AG04449 (cell line): ENCODE data around the gene MEAK7.

ENCODE experiments used
- CTCF ChIA-PET: fragments of 350-600 bp; formaldehyde crosslinking; extraction: SDS; loops from one replicate; lab custom pipeline; 2021; ENCODE audit warnings: antibody characterized with exemption; lab: Yijun Ruan, JAX
- POLR2A ChIA-PET: fragments of 400-600, 350-600 bp; formaldehyde crosslinking; extraction: SDS; loops from one replicate; lab custom pipeline; 2020; ENCODE audit warnings: antibody characterized with exemption, inconsistent platforms; lab: Yijun Ruan, JAX
- DNase-seq: peaks from one replicate; pipeline ENCODE4 v3.0.0-alpha.2; 2010; ENCODE audit warnings: low read depth, low spot score
- H3K4me3 ChIP-seq: 2 replicates; pipeline ENCODE4 v1.5.1; 2011; ENCODE audit warnings: low read depth, mild to moderate bottlenecking, control low read depth, low read length
- TF ChIP-seq, protein P1 (sequence below): IDR thresholded peaks from one replicate; pipeline ENCODE4 v1.5.1; 2011; ENCODE audit warnings: mild to moderate bottlenecking, moderate library complexity, low read length, control low read depth, inconsistent platforms; ENCODE audit not compliant: insufficient read depth; ENCODE audit errors: missing control alignments

The MEAK7 gene

DNA sequence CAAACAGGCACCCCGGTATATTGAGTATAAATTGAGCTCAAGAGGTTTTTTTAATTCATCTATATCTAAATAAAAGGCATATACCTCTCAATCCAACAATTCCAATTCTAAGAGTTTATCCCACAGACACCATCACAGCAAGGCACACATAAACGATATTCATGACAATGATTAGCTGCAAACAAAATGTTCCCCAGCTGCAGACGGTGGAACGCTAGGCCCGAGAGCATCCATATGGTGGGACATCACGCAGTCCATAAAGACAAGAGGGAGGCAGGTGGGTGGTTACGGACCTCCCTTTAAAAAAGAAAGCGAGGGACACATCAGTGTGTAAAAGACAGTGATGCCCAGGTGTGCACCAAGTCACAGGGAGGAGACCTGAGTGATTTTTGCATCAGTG, 28.1 kb downstream of the MEAK7 start:
- ChIA-PET POLR2A (no interaction called here), CTCF (interaction anchor here (1.1 to 3.1 kb wide), 7 partner anchors 8 to 520 kb away, joined by 3 to 11 read pairs (median 5); partner anchors contain the start of gene TAF1C)
- no peak for DNase-seq
- H3K4me3 ChIP-seq = no peak overlapping the region
- TF ChIP-seq, protein P1, sequence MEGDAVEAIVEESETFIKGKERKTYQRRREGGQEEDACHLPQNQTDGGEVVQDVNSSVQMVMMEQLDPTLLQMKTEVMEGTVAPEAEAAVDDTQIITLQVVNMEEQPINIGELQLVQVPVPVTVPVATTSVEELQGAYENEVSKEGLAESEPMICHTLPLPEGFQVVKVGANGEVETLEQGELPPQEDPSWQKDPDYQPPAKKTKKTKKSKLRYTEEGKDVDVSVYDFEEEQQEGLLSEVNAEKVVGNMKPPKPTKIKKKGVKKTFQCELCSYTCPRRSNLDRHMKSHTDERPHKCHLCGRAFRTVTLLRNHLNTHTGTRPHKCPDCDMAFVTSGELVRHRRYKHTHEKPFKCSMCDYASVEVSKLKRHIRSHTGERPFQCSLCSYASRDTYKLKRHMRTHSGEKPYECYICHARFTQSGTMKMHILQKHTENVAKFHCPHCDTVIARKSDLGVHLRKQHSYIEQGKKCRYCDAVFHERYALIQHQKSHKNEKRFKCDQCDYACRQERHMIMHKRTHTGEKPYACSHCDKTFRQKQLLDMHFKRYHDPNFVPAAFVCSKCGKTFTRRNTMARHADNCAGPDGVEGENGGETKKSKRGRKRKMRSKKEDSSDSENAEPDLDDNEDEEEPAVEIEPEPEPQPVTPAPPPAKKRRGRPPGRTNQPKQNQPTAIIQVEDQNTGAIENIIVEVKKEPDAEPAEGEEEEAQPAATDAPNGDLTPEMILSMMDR = no peak

DNA sequence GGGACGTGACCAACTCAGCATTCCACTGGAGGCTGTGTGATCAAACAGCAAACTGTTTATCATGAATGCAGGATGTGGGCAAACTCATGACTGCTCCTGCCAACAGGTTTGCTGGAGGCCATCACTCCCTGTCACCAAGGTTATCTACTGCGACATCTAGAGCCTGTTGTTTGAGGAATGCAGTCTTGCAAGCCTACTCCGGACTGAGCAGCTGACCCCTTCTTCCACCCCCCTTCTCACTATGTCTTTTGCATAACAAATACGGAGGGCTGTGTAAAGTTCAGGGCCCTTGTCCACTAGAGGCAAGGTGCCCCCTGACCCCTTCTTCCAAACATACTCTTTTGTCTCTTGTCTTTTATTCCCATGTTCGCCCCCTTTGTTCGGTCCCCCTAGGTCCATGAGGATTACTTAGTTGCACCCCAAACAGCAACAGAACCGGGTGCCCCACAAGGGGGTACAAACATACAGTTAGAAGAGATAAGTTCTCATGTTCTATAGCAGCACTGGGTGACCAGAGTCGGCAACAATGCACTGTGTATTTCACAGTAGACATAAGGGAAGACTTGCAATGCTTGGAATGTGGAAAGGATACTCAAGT, 28.7 kb downstream of the MEAK7 start:
- DNase-seq = no peak
- CTCF ChIA-PET = interaction anchor here (1.1 to 2.5 kb wide), 4 partner anchors 8 to 289 kb away, joined by 3 to 7 read pairs (median 6); partner anchors contain the start of gene TAF1C
- H3K4me3 ChIP-seq = no peak overlapping the region
- POLR2A ChIA-PET = no interaction called here
- TF ChIP-seq, protein P1 = no peak

DNA sequence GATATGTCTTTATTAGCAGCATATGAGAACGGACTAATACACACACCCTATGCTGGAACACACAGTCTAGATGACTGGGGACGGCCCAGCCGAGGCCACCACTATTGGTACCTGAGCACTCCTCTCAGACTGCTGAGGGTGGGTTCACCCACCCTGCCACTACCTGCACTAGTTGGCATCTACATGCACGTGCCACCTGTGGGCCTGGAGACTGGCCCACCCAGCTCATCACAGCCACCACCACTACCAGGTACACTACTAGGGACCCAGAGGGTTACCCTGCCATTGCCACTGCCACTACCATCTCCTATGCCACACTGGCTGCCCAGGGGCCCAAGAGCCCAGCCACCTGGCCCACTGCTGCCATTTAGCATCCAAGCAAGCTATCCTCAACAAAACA, 32.5 kb downstream of the MEAK7 start:
- DNase-seq = no peak
- no peak overlapping the region for H3K4me3 ChIP-seq
- TF ChIP-seq, protein P1 = no peak
- POLR2A ChIA-PET = no interaction called here
- CTCF ChIA-PET = interaction anchor here (1.2 kb wide), 1 partner anchor 12 kb away, joined by 4 read pairs; no protein-coding TSS in a partner anchor

DNA sequence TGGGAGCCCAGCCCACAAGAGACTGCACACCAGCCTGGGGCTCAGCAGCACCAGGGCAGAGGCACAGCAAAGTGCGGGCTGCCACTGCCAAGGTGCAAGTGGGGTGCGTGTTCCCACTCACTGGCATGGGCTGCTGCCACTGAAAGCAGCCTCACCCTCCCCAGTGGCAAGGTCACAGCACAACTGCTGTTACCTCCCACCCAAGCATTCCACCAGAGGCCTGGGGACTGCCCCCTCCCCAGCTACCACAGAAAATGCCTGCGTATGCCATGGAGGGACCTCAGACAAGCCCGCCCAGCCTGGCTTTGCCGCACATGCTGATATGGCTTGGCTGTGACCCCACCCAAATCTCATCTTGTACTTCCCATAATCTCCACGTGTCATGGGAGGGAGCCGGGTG, 33.1 kb downstream of the MEAK7 start:
- TF ChIP-seq, protein P1 = no peak

DNA sequence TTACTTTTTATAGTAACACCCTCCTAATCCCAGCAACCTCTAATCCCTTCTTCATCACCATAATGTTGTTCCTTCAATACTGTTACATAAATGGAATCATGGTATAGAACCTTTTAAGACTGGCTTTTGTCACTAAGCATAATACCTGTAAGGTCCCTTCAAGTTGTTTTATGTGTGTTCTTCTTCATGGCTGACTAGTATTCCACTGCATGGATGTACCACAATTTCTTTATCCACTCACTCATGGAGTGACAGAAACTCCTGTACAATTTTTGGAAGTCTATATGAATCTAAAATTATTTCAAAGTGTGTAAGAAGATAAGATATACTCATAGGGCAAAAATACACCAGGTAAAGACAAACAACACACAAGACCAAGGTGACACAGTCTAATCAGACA, 36.8 kb downstream of the MEAK7 start:
- POLR2A ChIA-PET = interaction anchor here (0.6 kb wide), 1 partner anchor 410 kb away, joined by 3 read pairs; no protein-coding TSS in a partner anchor
- CTCF ChIA-PET = no interaction called here
- DNase-seq = no peak
- H3K4me3 ChIP-seq = no peak overlapping the region
- TF ChIP-seq, protein P1 = no peak

More for the DNA sequence above, 33.1 kb downstream of the MEAK7 start:
- CTCF ChIA-PET = interaction anchor here (1.2 kb wide), 1 partner anchor 13 kb away, joined by 4 read pairs; no protein-coding TSS in a partner anchor
- POLR2A ChIA-PET = no interaction called here
- no peak for DNase-seq
- no peak overlapping the region for H3K4me3 ChIP-seq

DNA sequence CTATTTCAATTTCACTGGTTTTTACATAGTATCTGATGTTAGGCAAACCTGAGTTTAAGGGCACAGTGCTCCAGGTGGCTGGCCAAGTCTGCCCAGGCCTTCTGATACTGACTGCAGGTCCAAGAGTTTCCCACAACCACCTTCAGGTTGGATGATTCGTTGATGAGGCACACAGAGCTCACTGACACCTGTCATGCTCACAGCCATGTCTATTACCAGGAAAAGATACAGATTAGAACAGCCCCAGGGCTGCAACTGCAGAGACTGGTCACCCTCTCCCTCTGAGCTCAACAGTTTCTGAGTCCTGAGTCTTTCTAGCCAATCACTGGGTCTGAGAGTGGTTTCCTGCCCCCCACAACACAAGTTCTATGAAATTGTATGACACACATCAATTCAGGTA, 37.2 kb downstream of the MEAK7 start:
- no peak for DNase-seq
- ChIA-PET CTCF (interaction anchor here (1.2 kb wide), 1 partner anchor 17 kb away, joined by 4 read pairs; no protein-coding TSS in a partner anchor), POLR2A (interaction anchor here (0.6 kb wide), 1 partner anchor 411 kb away, joined by 3 read pairs; no protein-coding TSS in a partner anchor)
- TF ChIP-seq, protein P1 = no peak
- no peak overlapping the region for H3K4me3 ChIP-seq
